HEK293 (cell line): ENCODE measurements around the gene AGRN.

Experiments
- CTCF ChIA-PET: fragments of 350-600 bp; formaldehyde crosslinking; extraction: SDS; loops from one replicate; lab custom pipeline; 2021; ENCODE audit warnings: antibody characterized with exemption; lab: Yijun Ruan, JAX
- POLR2A ChIA-PET: fragments of 300-600 bp; formaldehyde crosslinking; extraction: SDS; loops from one replicate; lab custom pipeline; 2020; ENCODE audit warnings: antibody characterized with exemption, inconsistent platforms; lab: Yijun Ruan, JAX
- H3K27ac ChIP-seq: fragments of 200-500 bp; sonication (Bioruptor generic); 2 replicates; pipeline ENCODE4 v1.5.1; 2014; ENCODE audit warnings: low read depth, low read length, control low read depth, inconsistent platforms; ENCODE audit errors: extremely low read depth
- H3K36me3 ChIP-seq, 2 experiments: fragments of 200-500 bp in 1 of 2; sonication (Bioruptor generic) in 1 of 2; 1 replicate in 1 of 2; 2 replicates in 1 of 2; pipeline ENCODE4 v1.5.1; 2014 to 2017; ENCODE audit warnings: inconsistent platforms in 2 of 2, low read length in 2 of 2; ENCODE audit not compliant: control insufficient read depth in 2 of 2, insufficient read depth in 1 of 2
- H3K4me1 ChIP-seq: fragments of 200-500 bp; sonication (Bioruptor generic); 2 replicates; pipeline ENCODE4 v1.5.1; 2014; ENCODE audit warnings: mild to moderate bottlenecking, low read length, inconsistent platforms; ENCODE audit not compliant: control insufficient read depth, insufficient read depth
- H3K4me3 ChIP-seq: 2 replicates; pipeline ENCODE4 v1.5.1; 2011; ENCODE audit warnings: low read depth, mild to moderate bottlenecking, control low read depth, low read length, moderate library complexity
- H3K9me3 ChIP-seq: fragments of 200-500 bp; sonication (Bioruptor generic); 2 replicates; pipeline ENCODE4 v1.5.1; 2014; ENCODE audit warnings: low read depth, low read length, inconsistent platforms; ENCODE audit not compliant: control insufficient read depth, insufficient read depth
- FEZF1 ChIP-seq: fragments of 450-650 bp; formaldehyde crosslinking; IDR thresholded peaks from 2 replicates; pipeline ENCODE4 v1.5.1; 2016; ENCODE audit warnings: missing biosample characterization, missing genetic modification characterization
- GLIS1 ChIP-seq: fragments of 450-650 bp; formaldehyde crosslinking; IDR thresholded peaks from 2 replicates; pipeline ENCODE4 v1.5.1; 2016; ENCODE audit warnings: missing biosample characterization, missing genetic modification characterization
- KLF1 ChIP-seq: fragments of 450-650 bp; formaldehyde crosslinking; IDR thresholded peaks from 2 replicates; pipeline ENCODE4 v1.5.1; 2016; ENCODE audit warnings: missing biosample characterization, missing genetic modification characterization
- KLF9 ChIP-seq: fragments of 450-650 bp; formaldehyde crosslinking; IDR thresholded peaks from 2 replicates; pipeline ENCODE4 v1.5.1; 2016; ENCODE audit warnings: missing biosample characterization, missing genetic modification characterization, low read depth
- SCRT1 ChIP-seq: fragments of 450-650 bp; formaldehyde crosslinking; IDR thresholded peaks from 2 replicates; pipeline ENCODE4 v1.5.1; 2016; ENCODE audit warnings: missing biosample characterization, missing genetic modification characterization, borderline replicate concordance
- SP7 ChIP-seq: fragments of 450-650 bp; formaldehyde crosslinking; IDR thresholded peaks from 2 replicates; pipeline ENCODE4 v1.5.1; 2016; ENCODE audit warnings: missing biosample characterization, missing genetic modification characterization
- ZBTB17 ChIP-seq: fragments of 450-650 bp; formaldehyde crosslinking; IDR thresholded peaks from 2 replicates; pipeline ENCODE4 v1.5.1; 2016; ENCODE audit warnings: missing biosample characterization, missing genetic modification characterization
- ZEB2 ChIP-seq: fragments of 450-650 bp; formaldehyde crosslinking; IDR thresholded peaks from 2 replicates; pipeline ENCODE4 v1.5.1; 2016; ENCODE audit warnings: missing biosample characterization, missing genetic modification characterization
- ZIC2 ChIP-seq: fragments of 450-650 bp; formaldehyde crosslinking; IDR thresholded peaks from 2 replicates; pipeline ENCODE4 v1.5.1; 2016; ENCODE audit warnings: missing biosample characterization, missing genetic modification characterization
- ZNF221 ChIP-seq: fragments of 450-650 bp; formaldehyde crosslinking; IDR thresholded peaks from 2 replicates; pipeline ENCODE4 v1.5.1; 2017; ENCODE audit warnings: missing biosample characterization, missing genetic modification characterization, borderline replicate concordance
- ZNF23 ChIP-seq: fragments of 450-650 bp; formaldehyde crosslinking; IDR thresholded peaks from 2 replicates; pipeline ENCODE4 v1.5.1; 2016; ENCODE audit warnings: missing biosample characterization, missing genetic modification characterization, borderline replicate concordance
- ZNF24 ChIP-seq: fragments of 450-650 bp; formaldehyde crosslinking; IDR thresholded peaks from 2 replicates; pipeline ENCODE4 v1.5.1; 2016; ENCODE audit warnings: missing biosample characterization, missing genetic modification characterization
- ZNF302 ChIP-seq: fragments of 450-650 bp; formaldehyde crosslinking; IDR thresholded peaks from 2 replicates; pipeline ENCODE4 v1.5.1; 2016; ENCODE audit warnings: missing biosample characterization, missing genetic modification characterization, low read depth
- ZNF311 ChIP-seq: fragments of 450-650 bp; formaldehyde crosslinking; IDR thresholded peaks from 2 replicates; pipeline ENCODE4 v1.5.1; 2017; ENCODE audit warnings: missing biosample characterization, missing genetic modification characterization, borderline replicate concordance
- ZNF558 ChIP-seq: fragments of 450-650 bp; formaldehyde crosslinking; IDR thresholded peaks from 2 replicates; pipeline ENCODE4 v1.5.1; 2016; ENCODE audit warnings: missing biosample characterization, missing genetic modification characterization
- ZNF624 ChIP-seq: fragments of 450-650 bp; formaldehyde crosslinking; IDR thresholded peaks from 2 replicates; pipeline ENCODE4 v1.5.1; 2017; ENCODE audit warnings: missing biosample characterization, missing genetic modification characterization
- ZNF626 ChIP-seq: fragments of 450-650 bp; sonication (Bioruptor Pico); formaldehyde crosslinking; IDR thresholded peaks from 2 replicates; pipeline ENCODE4 v1.5.1; 2018; ENCODE audit warnings: missing biosample characterization, missing genetic modification characterization, inconsistent platforms
- ZNF660 ChIP-seq: fragments of 450-650 bp; IDR thresholded peaks from 2 replicates; pipeline ENCODE4 v1.5.1; 2018; ENCODE audit warnings: missing biosample characterization, mild to moderate bottlenecking, missing genetic modification characterization
- ZNF670 ChIP-seq: fragments of 450-650 bp; formaldehyde crosslinking; IDR thresholded peaks from 2 replicates; pipeline ENCODE4 v1.5.1; 2016; ENCODE audit warnings: missing biosample characterization, missing genetic modification characterization, low read depth
- ZNF707 ChIP-seq: fragments of 450-650 bp; formaldehyde crosslinking; IDR thresholded peaks from 2 replicates; pipeline ENCODE4 v1.5.1; 2016; ENCODE audit warnings: missing biosample characterization, missing genetic modification characterization
- ZSCAN23 ChIP-seq: fragments of 450-650 bp; formaldehyde crosslinking; IDR thresholded peaks from 2 replicates; pipeline ENCODE4 v1.5.1; 2016; ENCODE audit warnings: missing biosample characterization, missing genetic modification characterization
- TF ChIP-seq, protein P1 (sequence below): fragments of 450-650 bp; formaldehyde crosslinking; IDR thresholded peaks from 2 replicates; pipeline ENCODE4 v1.5.1; 2016; ENCODE audit warnings: missing biosample characterization, missing genetic modification characterization
- TF ChIP-seq, protein P2 (sequence below): IDR thresholded peaks from 2 replicates; pipeline ENCODE4 v1.6.1; 2011; ENCODE audit warnings: mild to moderate bottlenecking, low read depth, low read length, borderline replicate concordance
- TF ChIP-seq, protein P3 (sequence below): fragments of 450-650 bp; formaldehyde crosslinking; IDR thresholded peaks from 2 replicates; pipeline ENCODE4 v1.5.1; 2016; ENCODE audit warnings: missing biosample characterization, missing genetic modification characterization
- TF ChIP-seq, protein P4 (sequence below): fragments of 450-650 bp; formaldehyde crosslinking; IDR thresholded peaks from 2 replicates; pipeline ENCODE4 v1.5.1; 2016; ENCODE audit warnings: missing biosample characterization, missing genetic modification characterization

The AGRN gene

DNA sequence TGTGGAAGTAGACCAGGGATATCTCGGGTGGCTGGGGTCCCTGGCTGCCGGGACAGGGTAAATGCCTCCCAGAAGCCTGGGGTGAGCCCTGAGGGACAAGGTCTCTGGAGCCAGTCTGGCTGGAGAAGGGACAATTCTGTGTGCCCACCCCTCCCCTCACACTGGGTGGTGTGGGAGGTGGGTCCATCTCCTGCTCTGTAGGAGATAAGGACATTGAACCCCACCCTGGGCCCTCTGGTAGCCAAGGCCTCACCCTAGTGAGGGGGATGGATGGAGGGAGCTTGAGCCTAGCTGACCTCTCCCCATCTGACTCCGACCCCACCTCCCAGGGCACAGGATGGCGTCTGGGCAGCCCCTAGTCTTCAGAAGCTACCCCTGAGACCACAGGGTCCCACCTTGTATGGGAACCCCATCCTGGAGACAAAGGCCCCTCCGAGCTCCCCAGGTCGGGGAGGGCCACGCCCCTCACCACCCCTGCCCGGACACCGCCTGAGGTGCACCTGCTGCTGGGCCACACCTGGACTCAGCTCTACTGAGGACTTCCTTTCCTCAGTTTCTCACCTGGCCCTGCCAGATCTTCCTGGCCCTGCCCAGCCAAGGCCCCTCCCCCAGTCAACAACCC is 4.3 kb downstream of the AGRN start:
- no peaks in the 10 kb centered on the region for H3K9me3 ChIP-seq
- peaks cover 0 to 50% of the 10 kb centered on the region in 2 experiments; a peak in 1 of 3 replicates for H3K36me3 ChIP-seq
- H3K4me3 ChIP-seq, result no peak overlapping the region
- ChIA-PET POLR2A (no interaction called here), CTCF (interaction anchor here (0.9 to 2.0 kb wide), 3 partner anchors 22 to 119 kb away, joined by 4 to 8 read pairs (median 4); no protein-coding TSS in a partner anchor)
- H3K4me1 ChIP-seq, result peaks cover 3% of the 10 kb centered on the region; the same call in 1 of the 2 replicates
- 0 out of 2 replicates have a peak, but pooled peaks have one; percentile 18 for TF ChIP-seq ZEB2
- TF ChIP-seq ZNF626 (tag by site-specific recombination), result no peak
- TF ChIP-seq KLF1 (tag by site-specific recombination), result peak; percentile 13; the same call in 1 of the 2 replicates
- peak; percentile 3; the same call in 1 of the 2 replicates for TF ChIP-seq GLIS1 (tag by site-specific recombination)
- TF ChIP-seq KLF9 (tag by site-specific recombination), result 0 out of 2 replicates have a peak, but pooled peaks have one; percentile 29
- no peak overlapping the region for H3K27ac ChIP-seq

DNA sequence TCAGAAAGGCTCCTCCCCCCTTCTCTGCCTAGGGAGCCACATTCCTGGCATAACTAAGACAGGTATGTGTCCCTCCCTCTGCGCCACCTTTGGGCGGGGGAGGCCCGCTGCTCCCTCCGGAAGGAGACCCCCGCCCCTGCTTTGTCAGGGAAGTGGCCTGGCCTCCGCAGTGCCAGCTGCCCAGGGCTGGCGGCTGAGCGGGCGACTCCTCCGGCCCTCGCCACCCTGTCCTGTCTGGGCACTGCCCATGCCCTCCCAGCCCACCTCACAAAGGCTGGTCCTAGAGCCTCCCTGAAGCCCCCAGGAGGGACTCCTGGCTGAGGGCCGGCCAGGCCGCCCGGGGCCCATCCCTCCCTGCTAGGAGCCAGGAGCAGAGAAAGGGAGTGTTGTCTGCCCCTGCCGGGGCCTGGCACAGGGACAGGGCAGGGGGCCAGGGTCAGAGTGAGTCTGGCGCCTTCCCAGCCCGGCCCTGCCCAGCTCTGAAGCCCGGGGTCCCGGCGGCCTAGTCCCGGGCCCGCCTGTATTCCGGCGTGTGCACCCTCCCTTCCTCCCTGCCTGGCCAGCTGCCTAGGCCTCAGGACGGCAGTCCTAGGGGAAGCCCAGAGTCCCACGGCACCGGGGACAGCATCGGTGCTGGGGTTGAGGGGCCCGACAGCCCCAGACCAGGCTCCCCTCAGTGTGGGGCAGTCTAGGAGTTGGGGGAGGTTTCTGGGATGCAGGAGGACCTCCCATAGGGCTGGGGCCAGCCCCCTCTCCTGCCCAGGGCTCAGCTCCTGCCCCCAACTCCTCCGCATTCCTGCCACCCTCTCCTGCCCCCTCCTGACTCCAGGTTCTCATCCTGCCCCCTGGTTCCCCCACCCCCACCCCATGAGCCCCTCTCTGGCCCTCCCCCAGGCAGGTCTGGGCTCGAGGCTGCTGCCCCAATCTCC is 5.1 kb downstream of the AGRN start:
- H3K4me1 ChIP-seq, result peaks cover 3% of the 10 kb centered on the region; the same call in 1 of the 2 replicates
- POLR2A ChIA-PET, result interaction anchor here (0.8 to 0.9 kb wide), 2 partner anchors 12 to 23 kb away, joined by 3 to 7 read pairs; partner anchors contain the start of gene ISG15
- no peak for TF ChIP-seq FEZF1 (tag by site-specific recombination)
- no peak for TF ChIP-seq ZNF624 (tag by site-specific recombination)
- TF ChIP-seq, protein P1, sequence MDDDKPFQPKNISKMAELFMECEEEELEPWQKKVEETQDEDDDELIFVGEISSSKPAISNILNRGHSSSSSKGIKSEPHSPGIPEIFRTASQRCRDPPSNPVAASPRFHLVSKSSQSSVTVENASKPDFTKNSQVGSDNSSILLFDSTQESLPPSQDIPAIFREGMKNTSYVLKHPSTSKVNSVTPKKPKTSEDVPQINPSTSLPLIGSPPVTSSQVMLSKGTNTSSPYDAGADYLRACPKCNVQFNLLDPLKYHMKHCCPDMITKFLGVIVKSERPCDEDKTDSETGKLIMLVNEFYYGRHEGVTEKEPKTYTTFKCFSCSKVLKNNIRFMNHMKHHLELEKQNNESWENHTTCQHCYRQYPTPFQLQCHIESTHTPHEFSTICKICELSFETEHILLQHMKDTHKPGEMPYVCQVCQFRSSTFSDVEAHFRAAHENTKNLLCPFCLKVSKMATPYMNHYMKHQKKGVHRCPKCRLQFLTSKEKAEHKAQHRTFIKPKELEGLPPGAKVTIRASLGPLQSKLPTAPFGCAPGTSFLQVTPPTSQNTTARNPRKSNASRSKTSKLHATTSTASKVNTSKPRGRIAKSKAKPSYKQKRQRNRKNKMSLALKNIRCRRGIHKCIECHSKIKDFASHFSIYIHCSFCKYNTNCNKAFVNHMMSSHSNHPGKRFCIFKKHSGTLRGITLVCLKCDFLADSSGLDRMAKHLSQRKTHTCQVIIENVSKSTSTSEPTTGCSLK (tag by site-specific recombination), result no peak
- TF ChIP-seq, protein P2, sequence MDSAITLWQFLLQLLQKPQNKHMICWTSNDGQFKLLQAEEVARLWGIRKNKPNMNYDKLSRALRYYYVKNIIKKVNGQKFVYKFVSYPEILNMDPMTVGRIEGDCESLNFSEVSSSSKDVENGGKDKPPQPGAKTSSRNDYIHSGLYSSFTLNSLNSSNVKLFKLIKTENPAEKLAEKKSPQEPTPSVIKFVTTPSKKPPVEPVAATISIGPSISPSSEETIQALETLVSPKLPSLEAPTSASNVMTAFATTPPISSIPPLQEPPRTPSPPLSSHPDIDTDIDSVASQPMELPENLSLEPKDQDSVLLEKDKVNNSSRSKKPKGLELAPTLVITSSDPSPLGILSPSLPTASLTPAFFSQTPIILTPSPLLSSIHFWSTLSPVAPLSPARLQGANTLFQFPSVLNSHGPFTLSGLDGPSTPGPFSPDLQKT, result no peak
- TF ChIP-seq SP7, result no peak
- TF ChIP-seq, protein P3, sequence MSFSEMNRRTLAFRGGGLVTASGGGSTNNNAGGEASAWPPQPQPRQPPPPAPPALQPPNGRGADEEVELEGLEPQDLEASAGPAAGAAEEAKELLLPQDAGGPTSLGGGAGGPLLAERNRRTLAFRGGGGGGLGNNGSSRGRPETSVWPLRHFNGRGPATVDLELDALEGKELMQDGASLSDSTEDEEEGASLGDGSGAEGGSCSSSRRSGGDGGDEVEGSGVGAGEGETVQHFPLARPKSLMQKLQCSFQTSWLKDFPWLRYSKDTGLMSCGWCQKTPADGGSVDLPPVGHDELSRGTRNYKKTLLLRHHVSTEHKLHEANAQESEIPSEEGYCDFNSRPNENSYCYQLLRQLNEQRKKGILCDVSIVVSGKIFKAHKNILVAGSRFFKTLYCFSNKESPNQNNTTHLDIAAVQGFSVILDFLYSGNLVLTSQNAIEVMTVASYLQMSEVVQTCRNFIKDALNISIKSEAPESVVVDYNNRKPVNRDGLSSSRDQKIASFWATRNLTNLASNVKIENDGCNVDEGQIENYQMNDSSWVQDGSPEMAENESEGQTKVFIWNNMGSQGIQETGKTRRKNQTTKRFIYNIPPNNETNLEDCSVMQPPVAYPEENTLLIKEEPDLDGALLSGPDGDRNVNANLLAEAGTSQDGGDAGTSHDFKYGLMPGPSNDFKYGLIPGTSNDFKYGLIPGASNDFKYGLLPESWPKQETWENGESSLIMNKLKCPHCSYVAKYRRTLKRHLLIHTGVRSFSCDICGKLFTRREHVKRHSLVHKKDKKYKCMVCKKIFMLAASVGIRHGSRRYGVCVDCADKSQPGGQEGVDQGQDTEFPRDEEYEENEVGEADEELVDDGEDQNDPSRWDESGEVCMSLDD (tag by site-specific recombination), result no peak
- no peak for TF ChIP-seq ZBTB17 (tag by site-specific recombination)
- TF ChIP-seq ZNF707 (tag by site-specific recombination), result no peak
- TF ChIP-seq ZNF311 (tag by site-specific recombination), result no peak
- TF ChIP-seq ZNF221 (tag by site-specific recombination), result no peak
- no peak for TF ChIP-seq ZNF24 (tag by site-specific recombination)
- TF ChIP-seq GLIS1 (tag by site-specific recombination), result peak; percentile 71
- TF ChIP-seq ZNF302, result no peak
- no peak for TF ChIP-seq ZNF660
- TF ChIP-seq, protein P4, sequence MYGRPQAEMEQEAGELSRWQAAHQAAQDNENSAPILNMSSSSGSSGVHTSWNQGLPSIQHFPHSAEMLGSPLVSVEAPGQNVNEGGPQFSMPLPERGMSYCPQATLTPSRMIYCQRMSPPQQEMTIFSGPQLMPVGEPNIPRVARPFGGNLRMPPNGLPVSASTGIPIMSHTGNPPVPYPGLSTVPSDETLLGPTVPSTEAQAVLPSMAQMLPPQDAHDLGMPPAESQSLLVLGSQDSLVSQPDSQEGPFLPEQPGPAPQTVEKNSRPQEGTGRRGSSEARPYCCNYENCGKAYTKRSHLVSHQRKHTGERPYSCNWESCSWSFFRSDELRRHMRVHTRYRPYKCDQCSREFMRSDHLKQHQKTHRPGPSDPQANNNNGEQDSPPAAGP (tag by site-specific recombination), result 0 out of 2 replicates have a peak, but pooled peaks have one; percentile 23
- TF ChIP-seq ZSCAN23 (tag by site-specific recombination), result no peak
- TF ChIP-seq ZIC2 (tag by site-specific recombination), result peak; percentile 44
- TF ChIP-seq ZNF23 (tag by site-specific recombination), result no peak
- no peak for TF ChIP-seq ZNF558 (tag by site-specific recombination)
- TF ChIP-seq SCRT1 (tag by site-specific recombination), result no peak
- TF ChIP-seq KLF1 (tag by site-specific recombination), result 0 out of 2 replicates have a peak, but pooled peaks have one; percentile 11
- TF ChIP-seq ZNF670 (tag by site-specific recombination), result no peak

More for the DNA sequence above, 5.1 kb downstream of the AGRN start:
- no peak overlapping the region for H3K4me3 ChIP-seq
- no peaks in the 10 kb centered on the region for H3K9me3 ChIP-seq
- no peak overlapping the region for H3K27ac ChIP-seq
- H3K36me3 ChIP-seq, result peaks cover 0 to 50% of the 10 kb centered on the region in 2 experiments; a peak in 1 of 3 replicates
- CTCF ChIA-PET, result interaction anchor here (0.5 to 2.0 kb wide), 3 partner anchors 23 to 39 kb away, joined by 3 to 8 read pairs (median 4); no protein-coding TSS in a partner anchor
